Thyroid gland (tissue), 4 donors: ENCODE results near the gene GSTT2. TPM values are rescaled to one million over a fixed set of nuclear protein-coding genes. Genes with fewer than 3 reads are reported as not detected.
"Not testable (repeated sequence)": the region's sequence is repeated elsewhere in the genome, so short reads cannot be mapped to it uniquely, and the experiment has no call there.

Source experiments
- DNase-seq, 2 donors: peaks; one replicate each; pipeline ENCODE4 v3.0.0-alpha.2; 2019
- H3K27ac ChIP-seq, 3 donors: fragments of 200-600 bp; sonication (generic); 1 replicate in 2 of 3; 2 replicates in 1 of 3; pipeline ENCODE4 v1.5.1; 2016 to 2019; ENCODE audit warnings: mild to moderate bottlenecking in 1 of 3, moderate library complexity in 1 of 3
- H3K27me3 ChIP-seq: fragments of 200-600 bp; sonication (generic); one replicate; pipeline ENCODE4 v1.5.1; 2019
- H3K36me3 ChIP-seq, 2 donors: fragments of 200-600 bp; sonication (generic); one replicate each; pipeline ENCODE4 v1.5.1; 2016 to 2019
- H3K4me1 ChIP-seq, 2 donors: fragments of 200-600 bp; sonication (generic); one replicate each; pipeline ENCODE4 v1.5.1; 2017 to 2019
- H3K4me3 ChIP-seq, 3 donors: fragments of 200-600 bp; sonication (generic); replicated peaks in 1 of 3; 1 replicate in 2 of 3; 2 replicates in 1 of 3; pipeline ENCODE4 v1.5.1; 2016; ENCODE audit warnings: mild to moderate bottlenecking in 1 of 3
- H3K9me3 ChIP-seq: fragments of 200-600 bp; sonication (generic); one replicate; pipeline ENCODE4 v1.5.1; 2017
- CTCF ChIP-seq, 6 experiments: fragments of 200-600 bp in 3 of 6; fragments of 450-650 bp in 3 of 6; sonication (generic) in 3 of 6; IDR thresholded peaks; one replicate each; pipeline ENCODE4 v1.5.1; 2016 to 2019; ENCODE audit warnings: antibody characterized with exemption in 6 of 6, mild to moderate bottlenecking in 2 of 6, inconsistent platforms in 1 of 6, moderate library complexity in 1 of 6
- POLR2A ChIP-seq, 2 donors: fragments of 450-650 bp; IDR thresholded peaks; one replicate each; pipeline ENCODE4 v1.6.1; 2017; ENCODE audit warnings: antibody characterized with exemption in 2 of 2, mild to moderate bottlenecking in 2 of 2, moderate library complexity in 1 of 2
- WGBS, 2 donors: methylation state at CpG; one replicate each; pipeline ENCODE4 v1.1.5; 2017; 5-methylcytosine and 5-hydroxymethylcytosine counted together
- intact Hi-C: fragments of 100-400 bp; cut with DNase I; formaldehyde crosslinking; loops from one replicate; pipeline ENCODE4 v1.15.1; 2023
- total RNA-seq, 4 donors: library from RNA; depleted of rRNA; stranded (reverse); fragments of >200 nt; gene quantifications; one replicate each; pipeline ENCODE4 v1.2.3, GENCODE V29; 2016

GSTT2 gene
- 1 to 10 TPM in 1 of 4 donors, under 1 TPM in 1, not detected in 2; 0.40 to 1.9 TPM for total RNA-seq

DNA sequence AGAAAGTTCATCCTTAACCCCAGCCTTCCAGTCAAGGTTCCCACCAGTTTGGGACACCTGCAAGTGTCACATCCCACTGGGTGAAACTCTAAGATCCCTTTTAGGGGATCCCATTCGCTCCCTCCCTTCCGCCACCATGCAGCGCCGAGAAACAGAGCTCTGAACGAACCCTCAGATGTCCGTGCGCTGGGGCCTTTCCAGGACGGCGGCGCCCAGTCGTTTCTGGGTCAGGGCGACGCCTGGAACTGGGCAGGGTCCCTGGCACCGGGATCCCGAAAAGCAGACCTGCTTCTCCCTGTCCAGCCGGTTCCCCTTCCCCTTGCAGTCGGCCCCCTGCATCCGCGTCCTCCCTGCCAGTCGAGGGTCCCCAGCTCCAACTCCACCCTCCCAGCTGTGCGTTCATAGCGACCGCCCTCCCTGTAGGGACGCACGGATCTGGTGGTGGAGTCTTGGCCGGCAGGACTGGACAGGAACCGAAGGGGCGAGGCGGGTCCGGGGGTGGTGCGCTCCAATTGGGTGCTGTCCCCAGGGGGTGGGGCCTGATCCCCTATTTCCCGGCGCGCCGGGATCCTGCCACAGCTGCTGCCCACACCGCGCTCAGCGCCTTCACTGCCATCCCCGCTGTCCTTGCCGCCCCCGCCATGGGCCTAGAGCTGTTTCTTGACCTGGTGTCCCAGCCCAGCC lies at the start of gene GSTT2:
GSTT2 (plus strand) TSS at position 578 of the 684 bp plus-strand sequence.
- H3K27me3 ChIP-seq, intact Hi-C loops, DNase-seq, H3K4me1 ChIP-seq, H3K27ac ChIP-seq, H3K9me3 ChIP-seq, H3K36me3 ChIP-seq, H3K4me3 ChIP-seq: not testable (repeated sequence)
- WGBS, 2 donors: no CpG with 5 or more reads among the region's 41 CpGs

GRCh38 chr22:23938328-23939016 lies 41.5 kb upstream of the GSTT2 start:
- 68 to 77% methylated on average over 5 of the region's 5 CpGs for WGBS, 2 donors
- Histone ChIP-seq H3K27ac (no peak overlapping the region), H3K27me3 (no peaks in the 10 kb centered on the region), H3K4me3 (no peak overlapping the region), H3K4me1 (no peaks in the 10 kb centered on the region), H3K36me3 (no peaks in the 10 kb centered on the region), H3K9me3 (no peaks in the 10 kb centered on the region)
- intact Hi-C loops: no loop called here
- DNase-seq: no peak
- TF ChIP-seq POLR2A (IDR thresholded peaks at IDR 0.05) (no peak), CTCF (IDR thresholded peaks at IDR 0.05) (no peak)

DNA sequence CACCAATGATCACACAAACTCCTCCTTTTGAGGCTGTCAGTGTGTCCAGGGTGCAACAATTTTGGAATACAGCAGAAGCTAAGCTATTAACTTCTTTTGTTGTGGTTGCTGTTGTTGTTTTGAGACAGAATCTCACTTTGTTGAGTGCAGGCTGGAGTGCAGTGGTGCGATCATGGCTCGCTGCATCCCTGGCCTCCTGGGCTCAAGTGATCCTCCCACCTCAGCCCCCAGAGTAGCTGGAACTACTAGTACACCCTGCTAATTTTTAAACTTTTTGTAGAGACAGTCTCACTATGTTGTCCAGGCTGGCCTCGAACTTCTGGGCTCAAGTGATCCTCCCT lies 40.9 kb upstream of the GSTT2 start:
- WGBS, 2 donors: 65% methylated on average over 3 of the region's 3 CpGs; no CpG with 5 or more reads in 1 of the 2 donors
- H3K4me3 ChIP-seq: no peak overlapping the region
- DNase-seq: no peak
- H3K27ac ChIP-seq: no peak overlapping the region
- no peaks in the 10 kb centered on the region for H3K36me3 ChIP-seq
- H3K9me3 ChIP-seq: no peaks in the 10 kb centered on the region
- H3K4me1 ChIP-seq: no peaks in the 10 kb centered on the region
- H3K27me3 ChIP-seq: no peaks in the 10 kb centered on the region
- TF ChIP-seq CTCF (IDR thresholded peaks at IDR 0.05) (no peak), POLR2A (IDR thresholded peaks at IDR 0.05) (no peak)
- intact Hi-C loops: no loop called here

DNA sequence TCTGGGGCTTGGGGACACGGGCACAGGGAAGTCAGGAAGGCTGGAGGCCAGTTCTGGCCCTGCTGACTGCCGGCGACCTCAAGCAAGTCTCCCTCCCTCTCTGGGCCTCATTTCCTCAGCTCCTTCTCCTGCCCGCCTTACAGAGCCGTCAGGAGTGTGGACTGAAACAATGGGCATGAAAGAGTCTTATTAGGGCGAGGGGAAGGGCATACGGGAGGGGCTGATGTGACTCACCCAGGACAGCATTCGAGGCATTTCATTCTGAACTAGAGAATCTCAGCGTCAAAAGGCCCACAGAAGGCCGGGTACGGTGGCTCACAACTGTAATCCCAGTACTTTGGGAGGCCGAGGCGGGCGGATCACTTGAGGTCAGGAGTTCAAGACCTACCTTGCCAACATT lies 39.8 kb upstream of the GSTT2 start:
- H3K4me3 ChIP-seq, H3K27me3 ChIP-seq, intact Hi-C loops, DNase-seq, H3K36me3 ChIP-seq, H3K4me1 ChIP-seq, H3K27ac ChIP-seq, H3K9me3 ChIP-seq: not testable (repeated sequence)
- WGBS, 2 donors: 81% methylated on average over 5 of the region's 14 CpGs; no CpG with 5 or more reads in 1 of the 2 donors

DNA sequence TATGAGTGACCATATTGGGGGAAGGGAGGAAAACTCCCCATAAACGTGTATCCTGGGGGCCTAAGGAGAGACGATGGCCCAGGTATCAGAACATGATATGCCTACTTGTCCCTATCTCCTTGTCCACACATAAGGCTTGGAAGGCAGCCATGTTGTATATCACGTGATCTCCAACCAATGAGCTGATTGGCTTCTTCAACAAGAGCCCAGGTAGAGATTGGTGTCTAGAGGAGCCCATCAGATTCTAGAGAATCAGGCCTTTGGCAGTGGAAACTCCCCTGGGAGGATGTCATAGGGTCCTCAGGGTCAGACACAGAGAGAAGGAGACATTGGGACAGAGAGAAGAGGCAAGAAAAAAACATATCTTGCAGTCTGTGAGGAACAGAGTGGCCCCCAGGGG lies 32.5 kb upstream of the GSTT2 start:
- H3K36me3 ChIP-seq, H3K4me3 ChIP-seq, H3K27ac ChIP-seq, H3K9me3 ChIP-seq, intact Hi-C loops, H3K4me1 ChIP-seq, H3K27me3 ChIP-seq, DNase-seq: not testable (repeated sequence)
- WGBS, 2 donors: 89% methylated on average over 2 of the region's 3 CpGs; no CpG with 5 or more reads in 1 of the 2 donors

- H3K4me1 ChIP-seq, DNase-seq: not testable (repeated sequence)
- intact Hi-C loops: loop anchor here (10.0 kb wide), 2 partner anchors 225 to 315 kb away; no protein-coding TSS in a partner anchor
Observed at GRCh38 chr22:23949764-23950163, 30.2 kb upstream of the GSTT2 start.

DNA sequence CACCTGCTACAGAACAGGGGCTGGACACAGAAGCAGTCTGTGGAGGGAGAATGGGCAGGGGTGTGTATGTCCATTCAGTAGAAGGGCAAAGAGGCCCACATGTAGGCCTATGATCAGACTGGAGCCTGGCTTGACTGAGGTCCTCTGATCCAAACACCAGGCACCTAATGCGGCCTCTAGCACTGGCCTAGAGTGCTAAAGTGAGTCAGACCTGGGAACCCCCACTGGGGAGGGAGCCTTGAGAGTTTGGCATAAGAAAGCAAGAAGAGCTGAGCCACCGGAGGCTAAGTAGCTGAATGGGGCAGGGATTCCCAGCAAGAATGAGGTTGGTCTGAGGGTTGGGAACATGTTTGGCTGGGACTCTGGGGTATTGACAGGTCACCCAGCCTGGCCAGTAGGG lies 28.6 kb upstream of the GSTT2 start:
- H3K27ac ChIP-seq, H3K4me3 ChIP-seq, DNase-seq, H3K4me1 ChIP-seq, H3K36me3 ChIP-seq, H3K27me3 ChIP-seq, H3K9me3 ChIP-seq: not testable (repeated sequence)
- WGBS, 2 donors: 93 to 95% methylated on average over 2 of the region's 2 CpGs
- intact Hi-C loops: loop anchor here (10.0 kb wide), 2 partner anchors 223 to 313 kb away; no protein-coding TSS in a partner anchor

More at GRCh38 chr22:23949764-23950163, 30.2 kb upstream of the GSTT2 start:
- not testable (repeated sequence) for H3K9me3 ChIP-seq, H3K36me3 ChIP-seq, H3K27me3 ChIP-seq, H3K4me3 ChIP-seq, H3K27ac ChIP-seq
- WGBS, 2 donors: 83 to 91% methylated on average over 16 to 18 of the region's 18 CpGs

GRCh38 chr22:23952794-23953405 lies 27.0 kb upstream of the GSTT2 start:
- not testable (repeated sequence) for H3K36me3 ChIP-seq, H3K9me3 ChIP-seq, DNase-seq, H3K27ac ChIP-seq, H3K4me3 ChIP-seq, H3K4me1 ChIP-seq, H3K27me3 ChIP-seq
- intact Hi-C loops: loop anchor here (10.0 kb wide), 2 partner anchors 222 to 312 kb away; no protein-coding TSS in a partner anchor
- 73 to 74% methylated on average over 11 of the region's 11 CpGs for WGBS, 2 donors

GRCh38 chr22:23953485-23953884 lies 26.4 kb upstream of the GSTT2 start:
- H3K4me1 ChIP-seq, H3K4me3 ChIP-seq, H3K27me3 ChIP-seq, DNase-seq, H3K27ac ChIP-seq, H3K36me3 ChIP-seq, H3K9me3 ChIP-seq: not testable (repeated sequence)
- intact Hi-C loops: loop anchor here (10.0 kb wide), 2 partner anchors 221 to 311 kb away; no protein-coding TSS in a partner anchor
- 66 to 82% methylated on average over 4 of the region's 4 CpGs for WGBS, 2 donors

DNA sequence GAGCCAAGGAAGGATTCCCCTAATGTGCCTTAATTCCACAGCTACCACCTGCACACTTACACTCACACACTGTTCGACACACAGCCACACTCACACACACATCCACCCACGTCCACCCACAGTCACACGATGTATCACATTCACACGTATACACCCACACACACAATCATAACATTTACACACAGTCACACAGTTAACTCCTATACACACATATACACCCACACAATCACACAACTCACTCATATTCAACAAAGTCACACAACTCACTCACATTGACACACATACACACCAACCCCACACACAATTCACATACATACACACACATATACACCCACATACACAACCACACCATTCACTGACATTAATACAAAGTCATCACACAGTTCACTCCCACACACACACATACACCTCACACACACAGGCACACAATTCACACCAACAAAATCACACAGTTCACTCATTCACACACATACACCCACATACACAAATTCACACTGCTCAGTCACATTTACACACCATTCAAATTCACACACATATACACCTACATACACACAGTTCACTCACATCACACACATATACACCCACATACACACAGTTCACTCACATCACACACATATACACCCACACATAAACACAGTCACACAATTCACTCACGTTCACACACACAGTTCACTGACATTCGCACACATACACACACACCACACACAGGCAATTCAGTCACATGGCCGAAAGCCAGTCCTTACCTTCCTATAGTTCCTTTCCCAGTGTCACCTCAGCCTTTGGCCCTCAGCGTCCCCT lies 25.5 kb upstream of the GSTT2 start:
- DNase-seq, H3K9me3 ChIP-seq, H3K27ac ChIP-seq, H3K36me3 ChIP-seq, H3K4me3 ChIP-seq, H3K27me3 ChIP-seq, H3K4me1 ChIP-seq: not testable (repeated sequence)
- 81% methylated on average over 8 of the region's 8 CpGs for WGBS, 2 donors
- intact Hi-C loops: loop anchor here (10.0 kb wide), 2 partner anchors 220 to 310 kb away; no protein-coding TSS in a partner anchor
